Left cardiac atrium (tissue), 4 donors: Measurements from ENCODE around the gene ZNF207. TPM values are rescaled to one million over a fixed set of nuclear protein-coding genes. Genes with fewer than 3 reads are reported as not detected.
"Not testable (repeated sequence)": the region's sequence is repeated elsewhere in the genome, so short reads cannot be mapped to it uniquely, and the experiment has no call there.

Source experiments
- ATAC-seq, 2 donors: fragments of 200-7000 bp; cut with Tn5 transposase; one replicate each; pipeline ENCODE4 v1.9.1; 2020; ENCODE audit warnings: mild to moderate bottlenecking in 2 of 2, moderate library complexity in 2 of 2
- DNase-seq: peaks from one replicate; pipeline ENCODE4 v3.0.0-alpha.2; 2020
- intact Hi-C, 2 donors: fragments of 100-400 bp; cut with DNase I; formaldehyde crosslinking; loops; one replicate each; pipeline versions ENCODE4 v1.14.1 to v1.15.1; 2022 to 2023
- long read RNA-seq: library from polyadenylated mRNA; unstranded; transcript quantifications from one replicate; pipeline ENCODE4 v2.0.0, GENCODE V29; 2021
- total RNA-seq, 2 donors: library from RNA; stranded (reverse); fragmentation: NEBNext Ultra II Directional; extraction: Animal tissue kit (Norgen Biotek cat#: 25700); gene quantifications; one replicate each; pipeline ENCODE4 v1.2.1, GENCODE V29; 2021
- donor health status: DM: no; HTN: yes; CAD: no.
- donor health status: DM: no; HTN: yes; CAD: no; lungs with severe emphysema.
- donor health status: DM: yes; HTN: yes; CAD: no.
- donor health status: Dilated cardiomyopathy.

Gene ZNF207
- total RNA-seq: 100 to 1,000 TPM in 1 of 2 donors, 10 to 100 TPM in 1; 69.7 to 109 TPM
- long read RNA-seq, full-length matches to known transcripts: 36 of 42 reads
- long read RNA-seq, partial matches to known transcripts: 4 of 42 reads
- long read RNA-seq, other reads (novel, unspliced or antisense): 2 of 42 reads

DNA sequence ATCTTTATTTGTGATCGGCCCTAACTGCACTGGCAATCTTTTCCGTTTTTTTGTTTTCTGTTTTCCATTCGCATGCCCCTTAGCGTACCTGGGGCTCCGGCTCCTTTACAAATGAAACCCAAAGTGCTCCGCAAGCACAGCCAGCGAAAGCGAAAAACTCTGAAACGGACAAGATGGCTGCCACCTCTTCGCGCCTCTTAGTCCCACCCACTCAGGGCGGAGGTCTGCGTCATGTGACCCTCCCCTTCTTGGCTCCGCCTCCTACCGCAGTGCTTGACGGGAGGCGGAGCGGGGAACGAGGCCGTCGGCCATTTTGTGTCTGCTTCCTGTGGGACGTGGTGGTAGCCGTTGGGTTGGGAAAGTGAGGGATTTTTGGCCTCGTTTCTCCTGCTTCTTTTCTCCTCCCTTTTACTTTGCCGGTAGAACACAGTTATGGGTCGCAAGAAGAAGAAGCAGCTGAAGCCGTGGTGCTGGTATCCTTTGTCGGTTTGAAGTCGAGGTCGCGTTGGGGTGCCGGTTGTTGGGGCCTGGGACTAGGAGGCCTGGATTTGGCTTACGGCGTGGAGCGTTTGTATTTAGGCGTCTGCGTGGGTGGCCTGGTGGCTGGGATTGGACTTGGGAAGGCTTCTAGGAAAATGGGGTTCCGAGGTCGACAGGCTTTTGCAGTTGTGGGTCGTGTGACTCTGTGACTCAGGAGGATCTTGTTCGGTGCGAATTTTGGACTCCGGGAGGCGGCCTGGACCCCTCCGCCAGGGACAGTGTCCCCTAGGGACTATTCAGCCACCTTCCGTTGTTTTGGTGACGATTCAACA is at the start of gene ZNF207:
Gene ZNF207, plus strand, starts transcription at position 304 of the 812 bp plus-strand sequence. Its CDS starts 129 bp downstream, at position 433.
- DNase-seq (peak; percentile 97), ATAC-seq (peak; percentile 99 to 100)
- intact Hi-C loops: no loop called here

DNA sequence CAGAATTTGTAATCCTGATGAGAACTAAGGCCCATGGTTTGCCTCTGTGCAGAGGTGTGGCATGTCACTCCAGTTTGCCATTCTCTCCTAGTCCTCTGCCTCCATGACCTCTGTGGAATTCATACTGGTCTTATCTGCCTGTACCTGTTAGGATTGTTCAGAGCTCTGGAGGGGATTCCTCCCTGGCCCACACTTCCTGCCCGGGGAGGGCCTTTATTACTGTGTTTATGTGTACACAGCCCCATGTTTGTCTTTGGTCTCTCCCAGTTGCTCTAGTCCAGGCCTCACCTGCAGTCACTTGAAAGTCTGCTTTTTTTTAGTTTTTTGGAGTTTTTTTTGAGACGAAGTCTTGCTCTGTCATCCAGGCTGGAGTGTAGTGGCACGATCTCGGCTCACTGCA is 47.9 kb upstream of the ZNF207 start:
- ATAC-seq (no peak), DNase-seq (no peak)
- intact Hi-C loops: no loop called here

DNA sequence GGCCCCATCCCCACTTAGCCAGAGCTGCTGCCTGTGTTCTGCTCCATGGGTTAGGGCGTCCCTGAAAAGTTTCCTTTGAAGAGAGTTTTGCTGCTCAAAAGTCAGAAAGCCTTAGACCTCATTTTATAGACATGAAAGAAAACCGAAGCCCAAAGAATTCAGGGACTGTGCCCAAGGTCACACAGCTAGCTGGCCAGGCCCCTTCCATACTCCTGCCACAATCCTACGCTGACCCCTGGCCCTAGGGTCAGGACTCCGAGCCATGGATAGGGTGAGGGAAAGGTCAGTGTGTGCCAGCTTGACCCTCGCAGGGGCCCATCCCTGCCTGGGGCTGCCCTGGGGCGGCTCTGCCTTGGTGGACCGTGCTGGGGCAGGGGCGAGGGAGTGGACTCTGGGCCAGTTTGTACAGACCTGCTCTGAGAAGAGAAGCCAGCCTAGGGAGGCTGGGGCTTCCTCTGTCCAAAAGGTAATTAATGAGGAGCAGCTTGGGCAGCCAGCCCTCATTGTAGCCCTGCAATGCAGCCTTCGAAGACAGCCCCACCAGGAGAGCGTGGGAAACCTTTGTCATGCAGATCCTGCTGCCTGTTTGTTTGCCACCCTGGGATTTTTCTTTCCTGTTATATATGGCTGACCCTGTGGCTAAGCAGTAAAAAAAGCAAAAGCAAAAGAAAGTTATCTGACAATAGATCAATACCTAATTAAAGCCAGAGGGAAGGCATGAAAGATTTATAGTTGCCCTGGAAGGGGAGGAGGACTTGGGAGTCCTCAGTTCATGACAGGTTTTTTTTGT is 46.9 kb upstream of the ZNF207 start:
- DNase-seq: no peak
- intact Hi-C loops: no loop called here

DNA sequence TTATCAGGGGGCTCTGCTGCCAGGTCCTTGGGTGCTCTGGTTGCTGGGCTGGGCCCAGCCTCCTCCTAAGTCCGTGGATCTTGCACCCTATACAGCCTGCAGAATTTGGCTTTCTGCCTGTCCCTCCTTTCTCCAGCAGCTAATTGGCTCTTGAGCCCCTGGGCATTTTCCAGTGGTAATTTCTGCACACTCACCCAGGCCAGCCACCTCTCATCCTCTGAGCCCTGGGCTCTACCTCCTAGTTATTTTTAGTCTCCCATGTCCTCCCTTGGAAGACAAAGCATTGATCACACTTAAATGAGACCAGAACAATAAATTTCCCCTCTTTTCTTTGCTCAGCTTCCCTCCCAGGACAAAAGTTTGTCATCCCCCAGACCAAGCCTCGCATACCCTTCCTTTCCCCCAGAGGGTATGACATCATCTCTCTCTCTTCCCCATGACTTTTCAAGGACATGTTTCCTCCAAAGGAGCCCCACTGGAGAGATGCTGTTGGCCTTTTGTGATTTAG is 46.1 kb upstream of the ZNF207 start:
- ATAC-seq (peak; percentile 15 to 68), DNase-seq (no peak)
- intact Hi-C loops: no loop called here

More for the DNA sequence above, 46.9 kb upstream of the ZNF207 start:
- ATAC-seq: no peak

DNA sequence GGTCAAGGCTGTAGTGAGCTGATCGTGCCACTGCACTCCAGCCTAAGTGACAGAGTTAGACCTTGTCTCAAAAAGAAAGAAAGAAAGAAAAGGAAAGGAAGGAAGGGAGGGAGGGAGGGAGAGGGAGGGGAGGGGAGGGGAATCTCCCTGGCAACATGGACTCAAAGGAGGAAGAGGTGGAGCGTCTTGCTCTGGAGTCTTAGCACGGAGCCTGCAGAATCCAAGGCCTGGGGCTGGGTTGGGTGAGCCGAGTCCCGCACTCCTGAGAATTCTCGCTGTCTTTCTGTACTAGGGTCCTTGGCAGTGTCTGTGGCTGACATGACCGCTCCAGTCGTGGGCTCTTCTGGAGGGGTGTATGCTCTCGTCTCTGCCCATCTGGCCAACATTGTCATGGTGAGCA is 44.9 kb upstream of the ZNF207 start:
- ATAC-seq: no peak
- intact Hi-C loops: no loop called here

DNA sequence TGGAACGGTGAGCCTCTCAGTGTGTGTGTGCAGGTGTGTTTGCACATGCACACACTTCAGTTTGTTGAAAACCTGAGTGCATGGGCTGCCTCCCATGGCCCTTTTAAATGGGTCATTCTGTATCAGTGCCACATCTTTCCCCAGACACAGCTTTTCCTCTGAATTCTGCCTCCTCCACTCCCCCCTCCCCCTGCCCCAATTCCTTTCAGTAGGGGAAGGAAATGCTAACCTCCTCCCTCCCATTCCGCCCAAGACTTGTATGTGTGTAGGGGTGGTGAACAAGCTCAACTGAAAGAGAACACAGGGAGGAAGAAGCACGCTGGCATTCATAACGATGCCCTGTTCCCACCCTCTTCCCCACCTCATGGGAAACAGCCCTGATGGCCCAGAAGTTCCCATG is 42.3 kb upstream of the ZNF207 start:
- ATAC-seq (no peak), DNase-seq (no peak)
- intact Hi-C loops: no loop called here

More for the DNA sequence above, 44.9 kb upstream of the ZNF207 start:
- DNase-seq: no peak

DNA sequence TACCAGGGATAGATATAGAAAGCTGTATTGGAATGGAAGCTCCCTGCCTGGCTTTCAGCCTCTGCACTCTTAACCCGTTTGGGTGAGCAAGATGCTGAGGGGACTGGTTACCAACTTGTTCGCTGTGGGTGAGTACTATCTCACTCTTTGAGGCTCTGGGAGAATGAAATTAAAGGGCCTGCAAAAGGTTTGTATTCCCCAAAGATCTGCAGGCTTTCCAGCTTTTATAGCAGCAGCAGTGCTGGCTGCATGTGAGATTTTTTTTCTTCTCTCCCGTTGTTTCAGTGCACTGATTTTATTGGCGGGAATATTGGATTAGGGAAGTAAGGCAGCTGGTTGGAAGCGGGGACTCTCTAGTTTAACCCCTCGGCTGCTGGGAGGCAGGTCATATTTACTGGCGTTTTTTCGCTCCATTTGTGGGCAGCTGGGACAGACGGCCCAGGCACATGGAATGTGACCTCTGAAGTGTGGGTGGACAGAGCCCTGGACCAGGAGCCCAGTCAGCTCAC is 38.9 kb upstream of the ZNF207 start:
- ATAC-seq: peak; percentile 24 to 53
- DNase-seq: no peak
- intact Hi-C loops: no loop called here

DNA sequence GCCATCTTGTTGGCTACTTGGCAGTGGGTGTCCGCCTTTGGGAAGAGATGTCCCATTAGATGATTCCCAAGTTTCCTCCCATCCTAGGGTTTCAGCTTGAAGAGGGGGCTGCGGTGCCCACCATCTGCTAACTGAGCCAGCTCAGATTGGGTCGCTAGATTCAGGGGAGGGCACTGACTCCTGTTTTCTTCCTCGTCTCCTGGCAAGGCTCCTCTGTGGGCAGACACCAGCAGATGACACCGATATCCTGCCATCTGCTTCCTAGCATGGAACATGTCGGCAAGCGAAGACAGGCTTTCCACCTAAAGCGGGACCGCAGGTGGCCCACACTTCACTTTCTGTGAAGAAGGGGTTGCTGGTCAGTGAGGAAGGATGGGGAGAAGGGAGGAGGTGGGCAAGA is 35.3 kb upstream of the ZNF207 start:
- ATAC-seq (no peak), DNase-seq (no peak)
- intact Hi-C loops: no loop called here

DNA sequence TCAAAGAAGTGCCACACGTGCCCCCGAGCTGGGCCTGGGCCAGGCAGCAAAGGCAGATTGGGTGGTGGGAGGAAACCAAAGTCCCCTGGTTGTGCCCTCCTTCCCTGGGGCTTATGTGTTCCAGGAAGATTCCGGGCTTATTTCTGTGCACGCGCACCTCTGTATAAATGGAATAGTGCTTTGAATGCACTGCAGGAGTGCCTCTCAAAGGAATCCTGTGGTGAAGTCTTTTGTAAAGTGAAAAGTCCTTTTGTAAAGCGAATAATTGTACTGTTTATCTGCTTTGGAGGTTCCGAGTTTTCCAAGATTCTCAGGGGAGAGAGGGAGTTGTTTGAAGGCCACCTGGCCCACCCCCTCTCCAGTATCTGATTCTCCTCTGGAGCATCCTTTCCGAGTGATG is 34.8 kb upstream of the ZNF207 start:
- DNase-seq (no peak), ATAC-seq (no peak)
- intact Hi-C loops: no loop called here

DNA sequence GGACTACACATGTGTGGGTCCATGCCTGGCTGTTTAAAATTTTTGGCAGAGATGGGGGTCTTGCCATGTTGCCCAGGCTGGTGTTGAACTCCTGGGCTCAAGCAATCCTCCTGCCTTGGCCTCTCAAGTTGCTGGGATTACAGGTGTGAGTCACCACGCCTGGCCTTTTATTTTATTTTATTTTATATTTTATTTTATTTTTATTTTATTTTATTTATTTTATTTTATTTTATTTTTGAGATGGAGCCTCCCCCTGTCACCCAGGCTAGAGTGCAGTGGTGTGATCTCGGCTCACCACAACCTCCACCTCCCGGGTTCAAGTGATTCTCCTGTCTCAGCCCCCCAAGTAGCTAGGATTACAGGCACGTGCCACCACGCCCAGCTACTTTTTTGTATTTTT is 33.3 kb upstream of the ZNF207 start:
- intact Hi-C loops: not testable (repeated sequence)

DNA sequence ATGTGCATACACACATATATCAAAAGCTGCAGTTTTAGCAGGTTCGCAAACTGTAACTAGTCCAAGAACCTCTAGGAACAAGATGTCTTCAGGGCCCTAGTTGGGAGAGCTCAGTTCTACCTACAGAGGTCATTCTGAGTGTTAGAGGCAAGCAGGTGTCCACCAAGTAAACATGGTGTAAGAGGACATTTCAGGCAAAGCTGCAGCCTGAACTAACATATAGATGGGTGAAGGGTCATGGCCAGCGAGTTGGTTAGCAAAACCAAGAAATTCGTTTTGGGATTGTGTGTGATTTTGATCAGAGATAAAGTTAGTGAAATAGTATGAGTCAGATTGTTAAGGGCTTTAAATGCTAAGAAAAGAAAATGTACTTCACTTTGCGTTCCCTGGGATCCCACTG is 32.6 kb upstream of the ZNF207 start:
- ATAC-seq (no peak), DNase-seq (no peak)
- intact Hi-C loops: no loop called here

More for the DNA sequence above, 33.3 kb upstream of the ZNF207 start:
- not testable (repeated sequence) for DNase-seq, ATAC-seq

DNA sequence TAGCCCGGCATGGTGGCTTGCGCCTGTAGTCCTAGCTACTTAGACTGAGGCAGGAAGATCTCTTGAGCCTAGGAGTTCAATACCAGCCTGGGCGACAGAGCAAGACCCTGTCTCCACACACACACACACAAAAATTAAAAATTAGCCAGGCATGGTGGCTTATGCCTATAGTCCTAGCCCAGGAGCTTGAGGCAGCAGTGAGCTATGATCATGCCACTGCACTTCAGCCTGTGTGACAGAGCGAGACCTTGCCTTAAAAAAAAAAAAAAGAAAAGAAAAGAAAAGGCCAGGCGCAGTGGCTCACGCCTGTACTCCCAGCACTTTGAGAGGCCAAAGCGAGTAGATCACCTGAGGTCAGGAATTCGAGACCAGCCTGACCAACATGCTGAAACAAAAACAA is 31.9 kb upstream of the ZNF207 start:
- ATAC-seq (no peak), DNase-seq (no peak)
- intact Hi-C loops: loop anchor here in 1 of 2 donors (2.0 kb wide), 1 partner anchor 65 kb away; no protein-coding TSS in a partner anchor

DNA sequence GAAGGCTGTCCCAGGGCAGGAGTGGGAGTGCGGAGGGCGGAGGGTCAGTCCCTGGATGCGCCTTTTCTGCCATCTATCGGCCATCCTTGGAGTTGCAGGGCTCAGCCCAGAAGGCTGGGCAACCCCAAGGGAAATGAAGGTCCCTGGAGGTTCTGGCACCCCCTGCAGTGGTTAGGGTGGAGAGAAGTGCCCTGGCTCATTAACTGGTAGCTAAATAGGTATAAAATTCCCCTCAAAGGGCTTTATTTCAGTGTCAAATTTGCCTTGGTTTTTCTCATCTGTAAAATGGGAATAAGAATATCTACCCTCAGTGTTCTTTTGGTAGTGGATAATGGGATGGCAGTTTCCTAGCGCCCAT is 30.4 kb upstream of the ZNF207 start:
- intact Hi-C loops: loop anchor here (1.0 to 2.0 kb wide), 2 partner anchors 66 to 67 kb away; no protein-coding TSS in a partner anchor
- DNase-seq (peak; percentile 78), ATAC-seq (peak; percentile 91 to 94)

DNA sequence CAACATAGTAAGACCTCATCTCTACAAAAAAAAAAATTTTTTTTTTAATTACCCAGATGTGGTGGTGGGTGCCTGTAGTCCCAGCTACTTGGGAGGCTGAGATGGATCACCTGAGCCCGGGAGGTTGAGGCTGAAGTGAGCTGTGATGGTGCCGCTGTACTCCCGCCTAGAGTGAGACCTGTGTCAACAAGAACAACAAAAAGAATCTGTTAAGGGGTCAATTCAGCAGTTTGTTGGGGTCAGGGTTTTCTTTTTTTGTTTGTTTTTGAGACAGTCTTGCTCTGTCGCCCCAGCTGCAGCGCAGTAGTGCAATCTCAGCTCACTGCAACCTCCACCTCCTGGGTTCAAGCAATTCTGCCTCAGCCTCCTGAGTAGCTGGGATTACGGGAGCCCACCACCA is 29.9 kb upstream of the ZNF207 start:
- ATAC-seq, DNase-seq, intact Hi-C loops: not testable (repeated sequence)

DNA sequence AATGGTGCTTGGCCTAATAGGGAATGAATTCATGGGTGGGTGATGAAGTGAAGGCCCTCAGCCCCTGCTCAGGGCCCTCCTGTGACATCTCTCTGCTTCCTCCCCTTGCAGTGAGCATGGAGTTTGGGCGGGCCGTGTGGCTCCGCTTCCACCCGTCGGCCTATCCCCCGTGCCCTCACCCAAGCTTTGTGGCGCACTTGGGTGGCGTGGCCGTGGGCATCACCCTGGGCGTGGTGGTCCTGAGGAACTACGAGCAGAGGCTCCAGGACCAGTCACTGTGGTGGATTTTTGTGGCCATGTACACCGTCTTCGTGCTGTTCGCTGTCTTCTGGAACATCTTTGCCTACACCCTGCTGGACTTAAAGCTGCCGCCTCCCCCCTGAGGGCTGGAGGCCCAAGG is 29.1 kb upstream of the ZNF207 start:
- ATAC-seq (no peak), DNase-seq (no peak)
- intact Hi-C loops: no loop called here

DNA sequence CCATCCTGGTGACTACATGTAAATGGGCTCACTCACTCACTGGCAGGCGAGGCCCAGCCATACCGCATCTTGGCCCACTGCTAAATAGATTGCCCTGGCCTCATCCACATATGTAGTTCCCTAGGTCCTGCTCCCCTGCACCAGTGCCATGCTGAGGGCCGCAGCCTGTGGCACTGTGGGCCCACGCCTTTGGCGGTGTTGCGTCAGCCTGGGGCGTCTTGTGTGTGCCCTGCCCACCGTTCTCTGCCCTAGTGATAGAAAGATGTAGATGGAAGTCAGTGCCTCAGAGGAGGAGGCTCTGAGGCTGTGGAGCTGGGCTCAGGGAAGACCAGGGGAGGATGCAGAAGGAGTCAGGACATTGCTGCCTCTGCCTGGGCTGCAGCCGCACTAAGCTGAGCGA is 26.9 kb upstream of the ZNF207 start:
- ATAC-seq (no peak), DNase-seq (no peak)
- intact Hi-C loops: no loop called here

DNA sequence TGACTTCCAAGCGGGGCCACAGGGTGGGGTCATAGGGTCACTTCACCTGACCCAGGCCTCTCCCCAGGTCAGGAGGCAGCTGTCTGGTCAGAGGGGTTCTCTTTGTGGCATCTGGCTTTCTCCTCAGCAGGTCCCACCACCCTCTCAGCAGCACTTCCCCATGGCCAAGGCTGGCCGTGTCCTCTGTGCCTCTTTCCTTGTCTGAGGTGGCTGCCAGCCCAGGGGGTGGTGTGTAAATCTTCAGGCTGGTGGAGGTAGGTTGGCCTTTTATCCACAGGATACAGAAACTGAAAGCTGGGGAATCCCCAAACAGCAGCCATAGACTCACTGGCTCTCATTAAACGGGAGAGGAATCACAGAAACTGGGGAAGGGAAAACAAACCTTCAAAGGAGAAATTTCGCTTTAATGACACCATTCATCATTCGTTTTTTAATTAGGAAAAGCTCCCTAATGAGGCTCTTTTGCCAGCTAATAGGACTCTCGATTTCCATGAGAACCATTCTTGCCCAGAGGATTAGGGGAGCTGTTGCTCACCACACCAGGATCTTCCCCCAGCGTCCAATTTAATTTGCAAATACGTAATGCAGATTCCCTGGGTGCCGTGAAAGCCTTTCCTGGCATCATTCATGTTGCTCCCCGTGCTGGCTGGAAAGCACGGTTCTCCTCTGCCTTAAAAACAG is 26.0 kb upstream of the ZNF207 start:
- no peak for ATAC-seq
- no peak for DNase-seq
- intact Hi-C loops: no loop called here

DNA sequence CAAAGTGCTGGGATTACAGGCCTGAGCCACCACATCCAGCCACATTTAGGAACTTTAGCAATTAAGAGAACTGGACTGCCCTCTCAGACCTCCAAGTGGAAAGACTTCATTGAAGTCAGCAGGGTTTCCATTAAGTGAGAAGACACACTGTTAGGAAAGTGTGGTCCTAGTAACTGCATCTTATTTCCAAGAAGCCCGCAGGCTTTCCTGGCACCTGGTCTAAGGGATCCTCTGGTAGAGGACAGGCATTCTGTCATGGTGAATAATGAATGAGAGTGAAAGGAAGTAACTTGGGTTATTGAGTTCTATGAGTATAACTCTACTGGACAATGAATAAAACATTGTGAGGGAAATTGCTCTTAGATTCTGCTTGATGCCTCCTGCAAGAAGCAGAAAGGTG is 22.0 kb upstream of the ZNF207 start:
- DNase-seq (no peak), ATAC-seq (no peak)
- intact Hi-C loops: no loop called here

DNA sequence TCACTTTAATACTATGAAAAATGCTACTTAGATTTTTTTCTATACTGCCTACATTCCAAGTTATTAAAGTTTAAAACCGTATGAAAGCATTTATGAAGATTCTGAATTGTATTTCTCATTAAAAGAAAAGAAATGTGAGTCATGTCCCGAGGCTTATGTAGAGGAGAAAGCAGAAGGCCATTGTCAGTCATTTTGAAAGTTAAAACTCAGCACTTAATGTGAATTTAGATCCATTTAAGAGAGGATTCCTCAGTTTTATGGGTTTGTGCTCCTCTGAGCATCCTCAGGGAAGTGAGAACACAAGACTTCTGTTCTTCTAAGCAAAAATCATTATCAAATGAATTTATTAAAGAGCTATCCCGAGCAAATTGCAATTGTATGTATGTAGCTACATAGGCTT is 19.8 kb upstream of the ZNF207 start:
- ATAC-seq: no peak
- intact Hi-C loops: no loop called here
- DNase-seq: no peak
